G401.6 (cell line): ENCODE measurements around the gene ARHGEF10L.
"Not testable (repeated sequence)": the region's sequence is repeated elsewhere in the genome, so short reads cannot be mapped to it uniquely, and the experiment has no call there.

Source experiments
- FAIRE-seq: peaks from 2 replicates; lab custom pipeline; 2012; peaks lifted over from hg19 to GRCh38; lab: Jason Lieb, UNC

The ARHGEF10L gene

GRCh38 chr1:17611991-17612390 is 72.5 kb downstream of the ARHGEF10L start:
- FAIRE-seq, result no peak

GRCh38 chr1:17612831-17613230 is 73.3 kb downstream of the ARHGEF10L start:
- no peak for FAIRE-seq

GRCh38 chr1:17614586-17614985 is 75.1 kb downstream of the ARHGEF10L start:
- no peak for FAIRE-seq

- no peak for FAIRE-seq
Observed at GRCh38 chr1:17615157-17615556, 75.7 kb downstream of the ARHGEF10L start.

- no peak for FAIRE-seq
Observed at GRCh38 chr1:17615959-17616358, 76.5 kb downstream of the ARHGEF10L start.

GRCh38 chr1:17616731-17617279 is 77.3 kb downstream of the ARHGEF10L start:
- no peak for FAIRE-seq

GRCh38 chr1:17617787-17618557 is 78.5 kb downstream of the ARHGEF10L start:
- no peak for FAIRE-seq

GRCh38 chr1:17618558-17619247 is 79.2 kb downstream of the ARHGEF10L start:
- no peak for FAIRE-seq

GRCh38 chr1:17620448-17620847 is 81.0 kb downstream of the ARHGEF10L start:
- no peak for FAIRE-seq

- FAIRE-seq, result no peak
Observed at GRCh38 chr1:17621691-17622090, 82.2 kb downstream of the ARHGEF10L start.

GRCh38 chr1:17622823-17623222 is 83.3 kb downstream of the ARHGEF10L start:
- no peak for FAIRE-seq

GRCh38 chr1:17624611-17625233 is 85.2 kb downstream of the ARHGEF10L start:
- no peak for FAIRE-seq

GRCh38 chr1:17627239-17628052 is 87.9 kb downstream of the ARHGEF10L start:
- FAIRE-seq, result no peak

GRCh38 chr1:17629046-17629445 is 89.5 kb downstream of the ARHGEF10L start:
- not testable (repeated sequence) for FAIRE-seq

- FAIRE-seq, result no peak
Observed at GRCh38 chr1:17629460-17629859, 90.0 kb downstream of the ARHGEF10L start.

GRCh38 chr1:17630048-17630830 is 90.7 kb downstream of the ARHGEF10L start:
- FAIRE-seq, result no peak

GRCh38 chr1:17630986-17631385 is 91.5 kb downstream of the ARHGEF10L start:
- no peak for FAIRE-seq

- no peak for FAIRE-seq
Observed at GRCh38 chr1:17631410-17631809, 91.9 kb downstream of the ARHGEF10L start.

GRCh38 chr1:17632106-17632505 is 92.6 kb downstream of the ARHGEF10L start:
- no peak for FAIRE-seq

GRCh38 chr1:17632541-17633184 is 93.2 kb downstream of the ARHGEF10L start:
- FAIRE-seq, result no peak

GRCh38 chr1:17633654-17634053 is 94.2 kb downstream of the ARHGEF10L start:
- no peak for FAIRE-seq
